ENCODE data around the gene ZFAND5.

DNA sequence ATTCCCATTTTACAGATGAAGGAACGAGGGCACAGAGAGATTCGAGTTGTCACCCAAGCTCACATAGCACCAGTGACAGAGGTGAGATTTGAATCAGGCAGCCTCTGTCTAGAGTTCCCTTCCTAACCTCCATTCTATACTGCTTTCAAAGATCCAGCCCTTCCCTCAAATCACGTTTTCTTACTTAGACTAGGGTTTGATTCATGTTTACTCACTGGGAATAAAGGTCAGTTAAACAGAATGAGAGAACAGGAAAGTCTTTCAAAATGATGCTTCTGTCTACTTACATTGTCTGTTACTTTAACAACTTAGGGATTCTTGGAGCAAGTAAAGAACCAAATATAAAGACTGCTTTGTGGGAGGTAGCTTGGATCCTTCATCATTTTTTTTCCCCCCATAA, 40.0 kb downstream of the ZFAND5 start:
- TF ChIP-seq, protein P1, sequence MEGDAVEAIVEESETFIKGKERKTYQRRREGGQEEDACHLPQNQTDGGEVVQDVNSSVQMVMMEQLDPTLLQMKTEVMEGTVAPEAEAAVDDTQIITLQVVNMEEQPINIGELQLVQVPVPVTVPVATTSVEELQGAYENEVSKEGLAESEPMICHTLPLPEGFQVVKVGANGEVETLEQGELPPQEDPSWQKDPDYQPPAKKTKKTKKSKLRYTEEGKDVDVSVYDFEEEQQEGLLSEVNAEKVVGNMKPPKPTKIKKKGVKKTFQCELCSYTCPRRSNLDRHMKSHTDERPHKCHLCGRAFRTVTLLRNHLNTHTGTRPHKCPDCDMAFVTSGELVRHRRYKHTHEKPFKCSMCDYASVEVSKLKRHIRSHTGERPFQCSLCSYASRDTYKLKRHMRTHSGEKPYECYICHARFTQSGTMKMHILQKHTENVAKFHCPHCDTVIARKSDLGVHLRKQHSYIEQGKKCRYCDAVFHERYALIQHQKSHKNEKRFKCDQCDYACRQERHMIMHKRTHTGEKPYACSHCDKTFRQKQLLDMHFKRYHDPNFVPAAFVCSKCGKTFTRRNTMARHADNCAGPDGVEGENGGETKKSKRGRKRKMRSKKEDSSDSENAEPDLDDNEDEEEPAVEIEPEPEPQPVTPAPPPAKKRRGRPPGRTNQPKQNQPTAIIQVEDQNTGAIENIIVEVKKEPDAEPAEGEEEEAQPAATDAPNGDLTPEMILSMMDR (IDR thresholded peaks at IDR 0.05), result no peak
- no peak for TF ChIP-seq POLR2AphosphoS5 (IDR thresholded peaks at IDR 0.05; ENCODE audit: insufficient read depth in 1 of 2, low read depth in 1 of 2)
- TF ChIP-seq POLR2A (IDR thresholded peaks at IDR 0.05), result no peak

Data from vagina (tissue), 2 donors.